Urinary bladder (tissue), 4 donors: Measurements from ENCODE around the gene ZDHHC1. TPM values are rescaled to one million over a fixed set of nuclear protein-coding genes. Genes with fewer than 3 reads are reported as not detected.

Source experiments
- DNase-seq: peaks from one replicate; pipeline ENCODE4 v3.0.0-alpha.2; 2015; ENCODE audit errors: extremely low spot score
- H3K27ac ChIP-seq: one replicate; pipeline ENCODE4 v1.5.1; 2013; ENCODE audit warnings: low read depth, mild to moderate bottlenecking, moderate library complexity
- H3K36me3 ChIP-seq: one replicate; pipeline ENCODE4 v1.6.1; 2013; ENCODE audit warnings: mild to moderate bottlenecking, moderate library complexity; ENCODE audit not compliant: insufficient read depth
- H3K4me1 ChIP-seq: one replicate; pipeline ENCODE4 v1.6.1; 2013; ENCODE audit warnings: mild to moderate bottlenecking, moderate library complexity; ENCODE audit not compliant: insufficient read depth
- H3K4me3 ChIP-seq: one replicate; pipeline ENCODE4 v1.5.1; 2013; ENCODE audit warnings: low read depth, low read length
- WGBS: extraction: QIAGEN DNeasy Blood & Tissue Kit; methylation state at CpG from one replicate; pipeline ENCODE4 v1.1.7; 2013; 5-methylcytosine and 5-hydroxymethylcytosine counted together
- polyA plus RNA-seq: library from polyadenylated mRNA; stranded (reverse); fragments of 200-250 nt; gene quantifications from one replicate; pipeline ENCODE4 v1.2.3, GENCODE V29; 2013
- total RNA-seq: library from RNA; depleted of rRNA; stranded (reverse); fragments of >200 nt; gene quantifications from one replicate; pipeline ENCODE4 v1.2.3, GENCODE V29; 2014
- donor health status: healthy with polysubstance abuse.
- donor health status: healthy.

ZDHHC1 gene
- total and polyA plus RNA-seq, 2 donors, result 3.8 to 10.9 TPM

DNA sequence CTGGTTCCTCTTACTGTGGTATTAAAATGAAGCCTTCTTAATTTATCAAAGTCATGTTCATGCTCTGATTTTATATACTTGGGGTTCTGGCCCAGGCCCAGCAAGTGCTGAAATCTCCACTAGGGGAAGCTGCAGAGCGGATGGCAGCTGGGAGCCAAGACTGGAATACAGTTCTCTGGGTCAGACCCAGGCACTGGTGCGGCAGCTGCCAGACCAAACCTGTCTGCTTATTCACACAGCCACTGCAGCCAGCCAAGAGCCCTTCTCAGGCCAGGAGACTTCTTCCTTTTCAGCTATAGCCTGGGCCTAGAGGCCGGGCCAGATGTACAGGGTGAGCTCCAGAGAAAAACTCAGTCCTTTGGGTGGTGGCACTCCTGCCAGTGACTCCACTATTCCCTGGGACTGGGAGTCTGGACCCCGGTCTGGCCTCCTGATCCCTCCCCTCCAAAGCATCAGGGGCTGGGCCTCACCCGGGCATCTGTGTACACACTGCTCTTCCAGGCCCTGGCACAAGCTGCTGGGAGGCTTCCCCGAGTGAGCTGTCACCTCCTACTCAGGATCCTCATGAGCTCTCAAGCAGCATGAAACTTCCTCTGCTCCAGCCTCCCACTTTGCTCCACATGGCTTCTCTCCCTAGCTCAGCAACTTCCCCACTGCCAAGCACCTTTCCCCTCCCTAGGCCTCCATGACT is 40.3 kb upstream of the ZDHHC1 start:
- H3K27ac ChIP-seq, result no peak overlapping the region
- 35% methylated on average over 6 of the region's 6 CpGs for WGBS
- H3K4me3 ChIP-seq, result no peak overlapping the region
- DNase-seq, result no peak
- H3K4me1 ChIP-seq, result peaks cover 1% of the 10 kb centered on the region
- no peaks in the 10 kb centered on the region for H3K36me3 ChIP-seq

DNA sequence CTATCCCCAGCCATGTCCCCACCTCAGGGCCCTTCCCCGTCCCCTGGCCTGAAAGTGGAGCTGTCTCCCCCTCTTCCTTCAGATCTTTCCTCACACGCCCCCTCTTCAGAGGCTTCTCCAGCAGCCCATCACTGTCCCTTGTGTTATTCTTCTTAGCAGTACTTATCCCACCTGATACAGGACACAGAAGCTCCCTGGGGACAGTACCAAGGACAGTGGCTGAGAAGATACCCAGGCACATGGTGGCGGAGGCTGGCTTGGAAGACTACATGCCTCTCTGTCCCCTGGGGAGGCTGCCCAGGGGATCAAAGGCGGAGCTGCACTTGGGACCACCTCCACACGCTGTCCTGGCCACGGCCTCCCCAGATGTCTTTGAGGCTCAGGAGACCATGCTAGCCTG is 38.6 kb upstream of the ZDHHC1 start:
- Histone ChIP-seq H3K4me1 (peaks cover 1% of the 10 kb centered on the region), H3K36me3 (no peaks in the 10 kb centered on the region), H3K4me3 (no peak overlapping the region), H3K27ac (no peak overlapping the region)
- DNase-seq, result no peak
- WGBS, result 91% methylated on average over 6 of the region's 6 CpGs

DNA sequence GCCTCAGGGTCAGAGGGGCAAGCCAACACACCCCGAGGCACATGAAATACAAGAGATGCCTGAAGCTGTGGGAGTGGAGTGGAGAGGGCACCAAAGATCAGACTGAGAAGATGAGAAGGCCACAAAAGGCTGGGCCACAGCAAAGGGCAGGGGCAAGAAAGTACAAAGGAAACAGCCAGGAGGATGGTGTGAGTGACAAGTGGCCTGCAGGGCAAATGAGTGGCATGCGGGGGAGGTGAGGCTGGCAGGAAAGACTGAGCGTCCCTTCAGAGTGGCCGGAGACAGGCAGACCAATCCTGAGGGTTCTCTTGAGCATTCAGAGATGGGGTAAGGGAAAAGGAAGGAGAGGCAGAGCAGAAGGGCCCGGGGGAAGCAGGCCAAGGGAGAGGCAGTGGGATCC is 37.8 kb upstream of the ZDHHC1 start:
- Histone ChIP-seq H3K27ac (no peak overlapping the region), H3K36me3 (no peaks in the 10 kb centered on the region), H3K4me1 (peaks cover 1% of the 10 kb centered on the region), H3K4me3 (no peak overlapping the region)
- no peak for DNase-seq
- WGBS, result 88% methylated on average over 5 of the region's 5 CpGs

DNA sequence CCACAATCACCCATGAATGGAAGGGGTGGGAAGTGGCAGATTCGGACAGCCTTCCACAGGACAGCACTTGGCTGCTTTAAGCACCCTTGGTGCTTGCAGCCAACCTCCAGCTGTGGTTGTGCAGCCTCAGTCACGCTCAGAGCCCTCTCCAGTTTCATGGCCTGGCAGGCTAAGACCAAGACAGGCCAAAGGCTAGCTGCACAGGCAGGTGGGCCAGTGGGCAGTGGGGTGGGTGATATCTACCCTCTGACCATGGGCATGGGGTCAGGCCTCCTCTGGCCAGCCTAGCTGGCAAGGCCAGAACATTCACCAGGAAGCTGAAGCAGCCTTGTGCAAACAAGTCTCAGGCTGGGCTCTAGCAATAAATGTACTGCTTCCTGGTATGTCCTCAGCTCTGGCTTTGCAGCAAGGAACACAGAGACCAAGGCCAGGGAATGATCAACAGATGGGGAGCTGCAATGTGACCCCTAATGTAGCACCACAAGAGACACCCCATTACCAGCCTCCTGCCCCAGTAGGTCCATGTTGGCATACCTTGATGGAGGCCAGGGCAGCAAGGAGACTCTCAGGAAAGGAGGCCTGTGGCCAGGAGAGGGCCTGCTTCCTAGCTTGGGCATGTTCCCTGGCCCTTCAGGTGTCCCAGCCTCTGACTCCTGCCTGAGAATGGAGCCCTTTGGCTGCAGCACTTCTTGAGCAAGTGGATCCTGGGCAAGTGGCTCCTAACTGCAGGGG is 35.6 kb upstream of the ZDHHC1 start:
- no peak for DNase-seq
- Histone ChIP-seq H3K4me3 (no peak overlapping the region), H3K36me3 (no peaks in the 10 kb centered on the region), H3K27ac (no peak overlapping the region), H3K4me1 (no peaks in the 10 kb centered on the region)
- 49% methylated on average over 2 of the region's 2 CpGs for WGBS

DNA sequence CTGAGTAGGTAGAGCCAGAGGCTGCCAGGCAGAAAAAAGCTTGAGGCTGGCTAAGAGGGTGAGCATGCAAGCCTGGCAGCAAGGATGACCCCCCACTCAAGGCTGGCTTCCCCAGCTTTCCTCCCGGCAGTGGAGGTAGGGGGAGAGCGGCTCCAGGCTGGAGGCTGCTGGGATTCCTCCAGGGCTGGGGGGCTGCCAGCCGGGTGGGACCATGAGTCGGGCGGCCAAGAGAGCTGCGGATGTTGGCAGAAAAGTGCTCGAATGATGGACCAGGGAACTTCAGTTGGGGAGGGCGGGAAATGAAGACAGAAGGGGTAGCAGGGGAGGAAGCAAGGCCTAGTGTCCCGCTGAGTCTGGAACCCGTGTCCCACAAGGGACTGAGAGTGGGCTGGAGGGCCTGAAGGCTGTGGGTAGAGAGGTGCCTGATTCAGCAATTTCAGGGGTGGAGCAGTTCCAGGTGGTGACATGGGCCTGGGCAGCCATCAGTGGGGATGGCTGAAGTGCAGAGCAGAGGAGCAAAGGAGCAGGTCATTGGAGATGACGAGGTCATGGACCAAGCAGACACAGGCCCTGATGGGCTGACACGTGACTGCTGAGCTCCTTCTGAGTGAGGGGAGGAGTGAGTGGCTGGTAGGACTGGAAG is 34.9 kb upstream of the ZDHHC1 start:
- no peaks in the 10 kb centered on the region for H3K36me3 ChIP-seq
- no peak overlapping the region for H3K27ac ChIP-seq
- DNase-seq, result no peak
- H3K4me3 ChIP-seq, result no peak overlapping the region
- no peaks in the 10 kb centered on the region for H3K4me1 ChIP-seq
- WGBS, result 64% methylated on average over 12 of the region's 12 CpGs

DNA sequence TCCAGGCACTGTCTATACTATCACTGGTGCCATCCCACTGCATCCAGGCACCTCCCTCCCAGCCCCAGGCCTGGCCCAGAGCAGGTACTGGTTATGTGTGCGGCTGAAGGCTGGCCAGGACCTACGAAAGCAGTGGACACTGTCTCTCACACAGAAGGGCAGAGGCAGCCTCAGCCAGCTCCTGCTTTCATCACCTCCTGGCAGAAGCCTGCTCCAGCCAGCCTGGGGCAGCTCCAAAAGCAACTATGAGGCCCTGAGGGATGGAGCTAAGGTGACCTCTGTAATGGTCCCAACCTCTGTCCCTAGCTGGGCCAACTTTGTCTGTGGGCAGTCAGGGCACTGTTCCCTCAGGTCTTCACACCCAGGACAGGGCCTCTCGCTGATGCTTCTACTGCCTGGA is 33.5 kb upstream of the ZDHHC1 start:
- Histone ChIP-seq H3K36me3 (no peaks in the 10 kb centered on the region), H3K27ac (no peak overlapping the region), H3K4me3 (no peak overlapping the region), H3K4me1 (no peaks in the 10 kb centered on the region)
- WGBS, result 66% methylated on average over 3 of the region's 3 CpGs
- DNase-seq, result no peak

DNA sequence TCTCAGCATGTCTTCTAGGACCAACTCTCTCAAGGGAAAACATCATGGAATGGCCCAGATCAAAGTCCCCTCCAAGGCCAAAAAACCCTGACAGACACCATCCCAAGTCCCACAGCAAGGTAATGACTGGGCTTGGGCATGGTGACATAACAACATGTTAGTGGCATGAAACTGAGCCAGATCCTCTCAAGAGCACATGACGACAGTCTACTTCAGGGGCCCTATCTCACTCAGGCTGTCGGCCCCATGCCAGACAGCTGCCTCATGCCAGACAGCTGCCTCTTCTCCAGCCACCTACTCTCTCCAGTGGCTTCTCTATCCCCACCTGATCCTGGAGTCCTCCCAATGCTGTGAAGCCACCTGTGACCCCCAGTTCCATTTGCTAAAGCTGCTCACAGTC is 33.1 kb upstream of the ZDHHC1 start:
- no peaks in the 10 kb centered on the region for H3K36me3 ChIP-seq
- no peak overlapping the region for H3K4me3 ChIP-seq
- DNase-seq, result no peak
- no peaks in the 10 kb centered on the region for H3K4me1 ChIP-seq
- 65% methylated on average over 2 of the region's 2 CpGs for WGBS
- H3K27ac ChIP-seq, result no peak overlapping the region

DNA sequence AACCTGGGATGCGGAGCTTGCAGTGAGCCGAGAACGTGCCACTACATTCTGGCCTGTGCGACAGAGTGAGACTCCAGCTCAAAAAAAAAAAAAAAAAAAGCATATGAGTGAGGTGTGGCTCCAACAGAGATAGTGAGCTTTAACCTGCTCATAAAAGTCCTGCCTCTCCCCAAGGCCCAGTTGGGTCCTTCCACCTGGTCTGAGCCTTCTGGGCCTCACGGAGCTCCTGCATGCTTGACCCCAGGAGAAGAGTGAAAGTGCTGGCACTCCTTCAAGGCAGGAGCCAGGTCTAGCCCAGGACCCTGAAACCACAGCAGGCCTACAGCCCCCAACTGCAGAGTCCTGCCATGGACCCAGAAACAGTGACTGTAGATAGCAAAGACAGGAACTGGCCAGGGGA is 32.3 kb upstream of the ZDHHC1 start:
- no peak for DNase-seq
- no peak overlapping the region for H3K4me3 ChIP-seq
- no peaks in the 10 kb centered on the region for H3K4me1 ChIP-seq
- 96% methylated on average over 5 of the region's 5 CpGs for WGBS
- no peaks in the 10 kb centered on the region for H3K36me3 ChIP-seq
- H3K27ac ChIP-seq, result no peak overlapping the region

DNA sequence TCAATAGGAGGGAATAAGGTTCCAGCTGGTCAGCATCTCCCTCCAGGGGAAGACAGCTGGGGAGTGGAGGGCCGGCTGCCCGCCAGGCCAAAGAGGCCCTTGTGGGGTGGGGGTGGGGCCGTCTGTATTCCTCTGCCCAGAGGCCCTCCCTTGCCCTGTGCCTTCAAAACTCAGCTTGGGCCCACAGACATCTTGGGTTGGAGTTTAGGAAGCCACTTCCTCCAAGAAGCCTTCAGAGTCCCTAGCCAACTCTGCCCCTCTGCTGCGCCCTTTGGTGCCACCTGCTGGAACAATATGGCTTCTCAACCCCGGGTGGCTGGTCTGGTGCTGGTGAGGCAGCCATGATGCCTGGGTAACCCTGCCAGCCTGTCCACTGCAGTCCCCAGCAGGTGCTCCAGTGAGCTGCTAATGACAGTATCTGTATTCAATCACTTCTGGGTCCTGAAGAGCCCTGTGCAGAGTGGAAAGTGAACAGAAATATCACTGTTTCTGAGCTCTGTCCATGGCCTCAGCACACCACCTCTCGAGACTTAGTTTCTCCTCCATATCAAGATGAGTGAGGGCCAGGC is 31.3 kb upstream of the ZDHHC1 start:
- no peak overlapping the region for H3K27ac ChIP-seq
- no peaks in the 10 kb centered on the region for H3K36me3 ChIP-seq
- 60% methylated on average over 6 of the region's 6 CpGs for WGBS
- no peak overlapping the region for H3K4me3 ChIP-seq
- no peaks in the 10 kb centered on the region for H3K4me1 ChIP-seq
- no peak for DNase-seq

DNA sequence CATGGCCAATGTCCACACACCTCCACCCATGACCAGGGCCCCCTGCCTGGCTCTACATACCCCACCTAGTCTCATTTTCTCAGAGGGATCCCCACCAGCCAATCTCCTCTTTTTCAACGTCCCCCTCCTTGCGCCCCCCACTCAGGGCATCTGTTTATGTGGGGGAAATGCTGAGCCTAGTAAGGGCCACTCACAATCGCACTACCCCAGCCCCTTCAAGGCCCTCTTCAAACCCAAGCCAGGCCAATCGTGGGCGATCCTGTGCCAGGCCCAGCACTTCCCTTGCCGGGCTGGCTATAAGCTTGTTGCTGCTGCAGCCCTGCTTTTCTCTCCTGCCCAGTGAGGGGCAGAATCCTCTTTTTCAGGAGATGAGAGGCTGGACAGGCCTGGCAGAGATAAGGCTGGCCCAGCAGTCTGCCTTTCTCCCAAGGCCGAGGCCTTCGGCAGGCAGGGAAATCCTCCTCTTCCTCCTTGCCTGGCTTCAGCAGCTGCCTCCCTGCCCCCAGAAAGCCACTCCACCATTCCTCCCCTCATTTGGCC is 30.8 kb upstream of the ZDHHC1 start:
- DNase-seq, result no peak
- Histone ChIP-seq H3K27ac (no peak overlapping the region), H3K36me3 (no peaks in the 10 kb centered on the region), H3K4me1 (no peaks in the 10 kb centered on the region), H3K4me3 (no peak overlapping the region)
- WGBS, result 63% methylated on average over 8 of the region's 8 CpGs

DNA sequence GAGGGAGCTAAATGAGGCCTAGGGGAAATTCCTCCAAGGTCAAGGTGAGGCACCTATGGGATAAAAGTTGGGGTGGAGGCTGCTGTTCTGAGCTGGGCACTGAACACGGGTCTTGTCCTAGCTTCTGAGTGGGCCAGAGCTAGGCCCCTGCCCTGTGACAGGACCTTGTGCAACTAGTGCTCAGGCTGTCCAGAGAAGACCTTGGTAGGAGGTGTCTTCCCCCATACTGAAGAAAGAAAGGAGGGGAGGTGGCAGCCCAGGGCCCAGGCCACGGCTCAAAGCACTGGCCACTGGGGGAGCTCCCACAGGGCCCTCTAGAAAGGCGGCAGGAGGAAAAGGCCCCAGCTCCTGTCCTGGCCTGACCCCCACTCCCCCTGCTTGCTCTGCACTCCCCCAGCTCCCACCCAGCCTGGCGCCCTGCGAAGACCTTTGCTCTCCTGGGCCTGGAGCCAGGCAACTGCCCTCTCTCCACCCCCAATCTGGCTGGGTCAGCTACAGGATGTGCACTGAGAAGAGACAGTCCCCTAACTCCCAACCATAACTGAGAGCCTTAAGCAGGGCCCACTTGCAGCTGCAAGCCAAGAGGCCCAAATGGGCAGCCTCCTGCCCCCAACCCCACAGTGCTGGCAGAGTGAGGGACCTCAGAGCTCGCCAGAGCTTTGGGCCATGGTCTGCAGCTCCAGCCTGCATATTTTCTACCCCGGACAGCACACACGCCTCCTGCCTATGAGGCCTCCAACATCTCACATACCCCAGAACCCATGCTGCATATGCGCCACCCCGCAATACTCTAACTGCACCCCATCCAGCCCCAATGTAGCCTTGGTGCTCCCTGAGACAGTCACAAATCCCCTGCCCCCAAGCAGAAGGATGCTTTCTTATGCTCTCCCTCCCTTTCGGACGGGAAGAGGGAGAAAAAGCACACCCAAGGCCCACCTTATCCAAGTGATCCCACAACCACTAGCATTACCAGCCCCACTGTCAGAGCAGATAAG is 29.9 kb upstream of the ZDHHC1 start:
- H3K36me3 ChIP-seq, result no peaks in the 10 kb centered on the region
- no peaks in the 10 kb centered on the region for H3K4me1 ChIP-seq
- H3K4me3 ChIP-seq, result no peak overlapping the region
- WGBS, result 64% methylated on average over 12 of the region's 12 CpGs
- no peak overlapping the region for H3K27ac ChIP-seq
- DNase-seq, result no peak

DNA sequence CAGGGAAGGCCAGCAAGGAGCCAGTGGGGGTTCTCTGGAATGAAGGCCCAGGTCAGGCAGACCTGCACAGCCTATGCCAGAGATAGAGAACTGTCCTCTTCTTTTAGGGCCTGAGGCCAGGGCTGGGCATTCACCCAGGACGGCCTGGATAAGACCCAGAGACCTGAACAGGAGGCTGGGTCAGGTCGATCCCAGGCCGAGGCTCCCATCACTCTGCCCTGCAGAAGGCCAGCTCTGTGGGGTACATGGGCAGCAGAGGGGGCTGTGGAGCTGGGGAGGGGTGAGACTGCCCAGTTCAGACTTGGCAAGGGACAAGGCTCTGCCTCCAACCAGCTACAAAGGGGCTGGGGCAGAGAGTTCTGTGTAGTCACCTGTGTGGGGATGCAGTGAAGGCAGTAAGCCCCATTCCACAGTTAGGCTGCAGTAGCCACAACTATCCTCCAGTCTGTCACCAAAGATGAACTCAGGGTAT is 29.2 kb upstream of the ZDHHC1 start:
- WGBS, result 61% methylated on average over 3 of the region's 3 CpGs
- no peak overlapping the region for H3K27ac ChIP-seq
- H3K36me3 ChIP-seq, result no peaks in the 10 kb centered on the region
- H3K4me1 ChIP-seq, result no peaks in the 10 kb centered on the region
- H3K4me3 ChIP-seq, result no peak overlapping the region
- DNase-seq, result no peak

DNA sequence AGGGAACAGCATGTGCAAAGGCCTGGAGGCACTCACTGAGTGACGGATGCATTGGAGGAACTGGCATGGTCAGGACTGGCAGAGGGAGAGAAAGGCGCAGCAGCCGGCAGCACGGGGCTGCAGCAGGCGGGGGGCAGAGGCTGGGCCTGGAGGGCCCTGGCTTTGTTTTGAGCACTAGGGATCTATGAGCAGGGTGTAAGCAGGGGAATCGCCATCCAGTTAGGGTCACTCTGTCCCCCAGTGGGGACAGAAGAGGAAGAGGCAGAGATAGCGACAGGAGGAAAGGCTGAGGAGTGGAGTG is 28.8 kb upstream of the ZDHHC1 start:
- Histone ChIP-seq H3K4me1 (no peaks in the 10 kb centered on the region), H3K4me3 (no peak overlapping the region), H3K36me3 (no peaks in the 10 kb centered on the region), H3K27ac (no peak overlapping the region)
- no peak for DNase-seq
- WGBS, result 91% methylated on average over 7 of the region's 7 CpGs
